ENCODE data around the gene TTLL8. TPM values are rescaled to one million over a fixed set of nuclear protein-coding genes. Genes with fewer than 3 reads are reported as not detected.

Gene TTLL8
- total and polyA plus RNA-seq, 11 donors = not detected

DNA sequence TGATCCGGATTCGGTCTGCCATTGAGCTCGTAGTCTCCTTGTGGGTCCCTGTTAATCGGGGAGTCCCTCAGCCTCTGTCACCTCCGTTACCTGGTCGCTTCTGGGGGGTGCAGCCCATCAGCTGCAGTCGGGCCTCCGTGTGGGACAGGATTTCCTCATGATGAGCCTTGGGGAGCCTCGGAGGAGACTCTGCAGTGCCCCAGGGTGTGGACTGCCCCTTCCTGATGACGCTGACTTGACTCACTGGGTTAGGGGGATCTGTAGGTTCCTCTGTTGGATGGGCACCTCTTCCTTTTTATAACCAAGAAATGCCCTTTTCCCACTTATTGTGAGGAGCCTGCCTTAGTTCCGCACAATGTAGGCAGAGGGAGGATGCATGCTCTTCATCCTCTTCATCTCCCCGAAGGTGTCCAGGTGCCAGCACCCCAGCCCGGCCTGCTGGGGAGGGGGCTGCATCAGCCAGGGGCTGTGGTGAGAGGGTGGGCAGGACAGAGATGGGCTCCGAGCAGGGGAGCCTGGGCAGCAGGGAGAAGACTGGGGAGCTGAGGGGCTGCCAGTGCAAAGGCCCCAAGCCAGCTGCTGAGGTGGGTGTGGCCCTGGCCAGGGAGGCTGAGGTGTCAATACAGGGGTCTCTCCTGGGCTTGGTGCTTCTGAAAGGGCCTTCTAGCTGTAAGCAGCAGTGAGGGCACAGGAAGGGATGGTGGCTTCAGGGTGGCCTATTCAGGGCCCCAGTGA lies 13.5 kb upstream of the TTLL8 start:
- ATAC-seq (no peak), DNase-seq (no peak)
- H3K27ac ChIP-seq = no peak overlapping the region
- H3K4me1 ChIP-seq = no peaks in the 10 kb centered on the region
- no peak overlapping the region for H3K4me3 ChIP-seq
- peaks cover 0 to 13% (median 0%) of the 10 kb centered on the region in 9 donors for H3K27me3 ChIP-seq
- H3K9me3 ChIP-seq = no peaks in the 10 kb centered on the region
- intact Hi-C loops (cut with DNase I) = no loop called here
- no peaks in the 10 kb centered on the region for H3K36me3 ChIP-seq
- TF ChIP-seq, protein P1, sequence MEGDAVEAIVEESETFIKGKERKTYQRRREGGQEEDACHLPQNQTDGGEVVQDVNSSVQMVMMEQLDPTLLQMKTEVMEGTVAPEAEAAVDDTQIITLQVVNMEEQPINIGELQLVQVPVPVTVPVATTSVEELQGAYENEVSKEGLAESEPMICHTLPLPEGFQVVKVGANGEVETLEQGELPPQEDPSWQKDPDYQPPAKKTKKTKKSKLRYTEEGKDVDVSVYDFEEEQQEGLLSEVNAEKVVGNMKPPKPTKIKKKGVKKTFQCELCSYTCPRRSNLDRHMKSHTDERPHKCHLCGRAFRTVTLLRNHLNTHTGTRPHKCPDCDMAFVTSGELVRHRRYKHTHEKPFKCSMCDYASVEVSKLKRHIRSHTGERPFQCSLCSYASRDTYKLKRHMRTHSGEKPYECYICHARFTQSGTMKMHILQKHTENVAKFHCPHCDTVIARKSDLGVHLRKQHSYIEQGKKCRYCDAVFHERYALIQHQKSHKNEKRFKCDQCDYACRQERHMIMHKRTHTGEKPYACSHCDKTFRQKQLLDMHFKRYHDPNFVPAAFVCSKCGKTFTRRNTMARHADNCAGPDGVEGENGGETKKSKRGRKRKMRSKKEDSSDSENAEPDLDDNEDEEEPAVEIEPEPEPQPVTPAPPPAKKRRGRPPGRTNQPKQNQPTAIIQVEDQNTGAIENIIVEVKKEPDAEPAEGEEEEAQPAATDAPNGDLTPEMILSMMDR (IDR thresholded peaks at IDR 0.05) = no peak
- TF ChIP-seq POLR2A (IDR thresholded peaks at IDR 0.05) = no peak
- 83 to 92% (median 85%) methylated on average over 14 of the region's 14 CpGs for WGBS, 4 donors

DNA sequence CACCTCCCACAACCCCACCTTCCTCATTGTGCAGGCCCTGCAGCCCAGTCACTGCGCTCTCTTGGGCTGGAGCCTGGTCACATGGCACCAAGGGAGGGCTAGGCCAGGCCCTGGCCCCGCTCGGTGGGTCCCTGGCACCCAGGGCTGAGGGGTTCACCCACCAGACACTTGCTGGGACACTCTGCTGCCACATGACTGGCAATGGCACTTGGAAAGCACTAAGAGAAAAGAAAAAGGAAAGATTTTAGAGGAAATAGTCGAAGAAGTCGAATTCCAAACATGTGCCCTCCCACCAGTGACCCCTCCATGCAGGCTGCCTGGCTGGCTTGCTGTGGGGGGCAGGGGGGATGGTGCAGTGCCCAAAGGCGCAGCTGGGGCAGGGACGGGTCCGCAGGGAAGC lies 12.3 kb upstream of the TTLL8 start:
- WGBS, 4 donors = 68 to 92% (median 83%) methylated on average over 7 to 8 of the region's 8 CpGs
- DNase-seq = no peak
- TF ChIP-seq, protein P1 (IDR thresholded peaks at IDR 0.05) = no peak
- peaks cover 0 to 13% (median 0%) of the 10 kb centered on the region in 9 donors for H3K27me3 ChIP-seq
- H3K4me3 ChIP-seq = no peak overlapping the region
- no peaks in the 10 kb centered on the region for H3K36me3 ChIP-seq
- H3K27ac ChIP-seq = no peak overlapping the region
- ATAC-seq = no peak
- no peaks in the 10 kb centered on the region for H3K9me3 ChIP-seq
- no peaks in the 10 kb centered on the region for H3K4me1 ChIP-seq
- intact Hi-C loops (cut with DNase I) = no loop called here

DNA sequence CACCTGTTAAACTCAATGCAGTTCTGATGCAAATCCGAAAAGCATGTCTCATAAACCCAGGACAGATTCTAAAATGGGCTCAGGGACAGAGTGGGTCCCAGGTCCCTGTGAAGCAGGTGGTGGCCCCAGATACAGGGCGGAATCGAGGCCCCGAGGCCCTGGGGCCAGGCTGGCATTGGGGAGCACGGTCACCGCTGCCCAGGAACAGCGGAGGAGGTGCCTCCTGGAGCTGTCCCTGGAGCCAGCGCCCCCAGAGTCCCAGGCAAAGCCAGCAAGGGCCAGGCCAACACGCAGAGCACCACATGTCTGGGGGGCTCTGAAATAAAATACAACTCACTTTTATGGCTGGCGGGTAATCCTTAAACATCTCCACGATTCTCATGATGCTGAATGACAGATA lies 10.0 kb upstream of the TTLL8 start:
- Histone ChIP-seq H3K27me3 (peaks cover 0 to 20% (median 0%) of the 10 kb centered on the region in 9 donors), H3K27ac (no peak overlapping the region), H3K4me3 (no peak overlapping the region), H3K4me1 (no peaks in the 10 kb centered on the region), H3K36me3 (no peaks in the 10 kb centered on the region), H3K9me3 (no peaks in the 10 kb centered on the region)
- ATAC-seq = no peak
- intact Hi-C loops (cut with DNase I) = no loop called here
- WGBS, 4 donors = 79 to 87% (median 85%) methylated on average over 10 to 11 of the region's 11 CpGs
- DNase-seq = no peak
- TF ChIP-seq, protein P1 (IDR thresholded peaks at IDR 0.05) = no peak
- TF ChIP-seq POLR2A (IDR thresholded peaks at IDR 0.05) = no peak

DNA sequence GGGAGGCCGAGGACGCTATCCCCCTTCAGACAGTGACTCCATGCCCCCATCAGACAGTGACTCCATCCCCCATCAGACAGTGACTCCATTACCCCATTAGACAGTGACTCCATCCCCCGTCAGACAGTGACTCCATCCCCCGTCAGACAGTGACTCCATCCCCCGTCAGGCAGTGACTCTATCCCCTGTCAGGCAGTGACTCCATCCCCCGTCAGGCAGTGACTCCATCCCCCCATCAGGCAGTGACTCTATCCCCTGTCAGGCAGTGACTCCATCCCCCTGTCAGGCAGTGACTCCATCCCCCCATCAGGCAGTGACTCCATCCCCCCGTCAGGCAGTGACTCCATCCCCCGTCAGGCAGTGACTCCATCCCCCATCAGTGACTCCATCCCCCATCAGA lies 9.1 kb upstream of the TTLL8 start:
- TF ChIP-seq, protein P1 (IDR thresholded peaks at IDR 0.05) = no peak
- no peak for TF ChIP-seq POLR2A (IDR thresholded peaks at IDR 0.05)
- no peak for ATAC-seq
- no peak for DNase-seq
- peaks cover 0 to 15% (median 0%) of the 10 kb centered on the region in 9 donors for H3K27me3 ChIP-seq
- intact Hi-C loops (cut with DNase I) = no loop called here
- H3K27ac ChIP-seq = no peak overlapping the region
- no peaks in the 10 kb centered on the region for H3K4me1 ChIP-seq
- H3K4me3 ChIP-seq = no peak overlapping the region
- no peaks in the 10 kb centered on the region for H3K36me3 ChIP-seq
- no peaks in the 10 kb centered on the region for H3K9me3 ChIP-seq
- 68 to 80% (median 77%) methylated on average over 6 to 8 of the region's 8 CpGs for WGBS, 4 donors

Measured in heart left ventricle (tissue), 16 donors.